GM12878 (cell line): ENCODE results near the gene PKP2. TPM values are rescaled to one million over a fixed set of nuclear protein-coding genes. Genes with fewer than 3 reads are reported as not detected.

Experiments
- ATAC-seq: fragments of 200-7000 bp; cut with Tn5 transposase; 3 replicates; pipeline ENCODE4 v1.9.1; 2020; ENCODE audit warnings: mild to moderate bottlenecking, moderate library complexity
- BruUV-seq: library from RNA; stranded (reverse); fragments of 400-500 nt; replicated peaks from 2 replicates; lab custom pipeline; 2021; lab: Mats Ljungman, UMichigan
- CTCF ChIA-PET: fragments of 300-600 bp; sonication (Branson Sonifier 250); formaldehyde crosslinking; extraction: SDS; loops from one replicate; lab custom pipeline; 2021; ENCODE audit warnings: inconsistent platforms; lab: Yijun Ruan, JAX
- POLR2A ChIA-PET: fragments of 350-600 bp; formaldehyde crosslinking; extraction: SDS; loops from one replicate; lab custom pipeline; 2021; ENCODE audit warnings: inconsistent platforms; lab: Charles Lee
- RAD21 ChIA-PET: fragments of 300-600 bp; sonication (Branson Sonifier 250); formaldehyde crosslinking; loops from one replicate; lab custom pipeline; 2023; ENCODE audit warnings: antibody characterized with exemption; ENCODE audit not compliant: unreplicated experiment; lab: Charles Lee
- SMC1A ChIA-PET: fragments of 300-600 bp; sonication (Branson Sonifier 250); formaldehyde crosslinking; loops from one replicate; lab custom pipeline; 2023; ENCODE audit not compliant: unreplicated experiment, uncharacterized antibody; lab: Charles Lee
- DNase-seq: peaks from one replicate; pipeline ENCODE4 v3.0.0-alpha.2; 2011; ENCODE audit warnings: low read depth, low spot score
- FAIRE-seq: peaks from 3 replicates; lab custom pipeline; 2011; peaks lifted over from hg19 to GRCh38; lab: Jason Lieb, UNC
- H2AFZ ChIP-seq: 2 replicates; pipeline ENCODE4 v1.6.0; 2011; ENCODE audit warnings: low read depth, low read length, control low read depth; ENCODE audit not compliant: control insufficient read depth
- H3K27ac ChIP-seq: 2 replicates; pipeline ENCODE4 v1.5.1; 2011; ENCODE audit warnings: control low read depth; ENCODE audit not compliant: control insufficient read depth, insufficient read depth
- H3K27me3 ChIP-seq, 2 experiments: replicated peaks in 1 of 2; 2 replicates each; pipeline versions ENCODE4 v1.6.0 to v1.6.1; 2011; ENCODE audit warnings: low read length in 1 of 2; ENCODE audit not compliant: control insufficient read depth in 2 of 2, insufficient read depth in 2 of 2
- H3K36me3 ChIP-seq, 2 experiments: 2 replicates each; pipeline ENCODE4 v1.5.1; 2011; ENCODE audit warnings: low read length in 1 of 2; ENCODE audit not compliant: control insufficient read depth in 2 of 2, insufficient read depth in 2 of 2
- H3K4me1 ChIP-seq: 2 replicates; pipeline ENCODE4 v1.6.1; 2011; ENCODE audit warnings: mild to moderate bottlenecking, low read length, moderate library complexity, mixed read lengths; ENCODE audit not compliant: control insufficient read depth, insufficient read depth
- H3K4me2 ChIP-seq: 2 replicates; pipeline ENCODE4 v1.6.0; 2011; ENCODE audit warnings: control low read depth; ENCODE audit not compliant: control insufficient read depth, insufficient read depth
- H3K4me3 ChIP-seq: fragments of 200-600 bp; sonication (generic); 2 replicates; pipeline ENCODE4 v1.5.1; 2016
- H3K79me2 ChIP-seq: 2 replicates; pipeline ENCODE4 v1.6.0; 2011; ENCODE audit warnings: low read length; ENCODE audit not compliant: control insufficient read depth, insufficient read depth
- H3K9ac ChIP-seq: 2 replicates; pipeline ENCODE4 v1.8.0; 2011; ENCODE audit warnings: low read length, control low read depth, mixed read lengths; ENCODE audit not compliant: control insufficient read depth, insufficient read depth
- H3K9me3 ChIP-seq: replicated peaks from 3 replicates; pipeline ENCODE4 v1.5.1; 2011; ENCODE audit warnings: mild to moderate bottlenecking, low read length; ENCODE audit not compliant: control insufficient read depth, insufficient read depth
- H4K20me1 ChIP-seq: 2 replicates; pipeline ENCODE4 v1.6.0; 2011; ENCODE audit not compliant: control insufficient read depth, insufficient read depth
- CEBPB ChIP-seq, 2 experiments: fragments of 150-350 bp in 1 of 2; IDR thresholded peaks; 2 replicates each; pipeline ENCODE4 v1.6.1; 2012 to 2014; ENCODE audit warnings: low read depth in 2 of 2, low read length in 2 of 2, borderline replicate concordance in 1 of 2, inconsistent platforms in 1 of 2
- CHD1 ChIP-seq: IDR thresholded peaks from 2 replicates; pipeline ENCODE4 v1.6.1; 2012; ENCODE audit warnings: low read depth, low read length, improper control_type of control experiment
- DPF2 ChIP-seq: fragments of 450-650 bp; IDR thresholded peaks from 2 replicates; pipeline ENCODE4 v1.6.1; 2017; ENCODE audit warnings: mild to moderate bottlenecking
- GATAD2B ChIP-seq: fragments of 450-650 bp; conservative IDR thresholded peaks from 2 replicates; pipeline ENCODE4 v1.6.1; 2017; ENCODE audit warnings: low read depth, mild to moderate bottlenecking, moderate library complexity
- RAD51 ChIP-seq: fragments of 450-650 bp; IDR thresholded peaks from 2 replicates; pipeline ENCODE4 v1.6.1; 2016; ENCODE audit warnings: moderate library complexity, mild to moderate bottlenecking, inconsistent platforms
- TAF1 ChIP-seq: IDR thresholded peaks from 2 replicates; pipeline ENCODE4 v1.6.1; 2011; ENCODE audit warnings: mild to moderate bottlenecking, low read depth, low read length, borderline replicate concordance
- TARDBP ChIP-seq: IDR thresholded peaks from 2 replicates; pipeline ENCODE4 v1.6.1; 2016; ENCODE audit warnings: borderline replicate concordance
- WGBS: methylation state at CpG from one replicate; pipeline ENCODE4 v1.1.6; 2016; ENCODE audit warnings: low lambda C conversion rate; ENCODE audit not compliant: insufficient replicate concordance, insufficient coverage; ENCODE audit errors: missing lambda C conversion rate; 5-methylcytosine and 5-hydroxymethylcytosine counted together
- in situ Hi-C: fragments of 300-500 bp; cut with MboI; formaldehyde crosslinking; loops from 9 replicates; pipeline ENCODE4 v1.14.3; 2018; ENCODE audit warnings: mixed read lengths
- intact Hi-C: fragments of 100-400 bp; cut with micrococcal nuclease; formaldehyde crosslinking; loops from one replicate; pipeline ENCODE4 v1.14.2; 2022; ENCODE audit not compliant: unreplicated experiment
- polyA plus RNA-seq, 11 experiments: library from polyadenylated mRNA; depleted of rRNA in 4 of 11; unstranded in 6 of 11; stranded (reverse) in 5 of 11; fragments of >200 nt; fragmentation: Nextera tagmentation in 4 of 11; fragmentation: Illumina TruSeq in 1 of 11; extraction: Ambion mirVana in 4 of 11; extraction: Trizol in 1 of 11; gene quantifications; 1 replicate in 1 of 11; 2 replicates in 10 of 11; pipeline versions ENCODE4 v1.2.1 to v1.2.3, GENCODE V29; 2011 to 2016; ENCODE audit warnings: inconsistent platforms in 2 of 11, missing spikeins in 2 of 11, low read depth in 1 of 11
- total RNA-seq, 4 experiments: library from RNA; depleted of rRNA in 3 of 4; stranded (reverse); fragments of >200 nt in 3 of 4; fragmentation: Illumina TruSeq in 1 of 4; extraction: Trizol in 1 of 4; gene quantifications; 2 replicates each; pipeline versions ENCODE4 v1.2.1 to v1.2.3, GENCODE V29; 2013 to 2021
- TF ChIP-seq, protein P1 (sequence below): fragments of 450-650 bp; IDR thresholded peaks from 2 replicates; pipeline ENCODE4 v1.6.1; 2017; ENCODE audit warnings: antibody characterized with exemption, mild to moderate bottlenecking, moderate library complexity
- TF ChIP-seq, protein P2 (sequence below): fragments of 450-650 bp; IDR thresholded peaks from 2 replicates; pipeline ENCODE4 v1.6.1; 2018; ENCODE audit warnings: borderline replicate concordance, mild to moderate bottlenecking; ENCODE audit not compliant: partially characterized antibody
- TF ChIP-seq, protein P3 (sequence below): fragments of 450-650 bp; formaldehyde crosslinking; IDR thresholded peaks from 2 replicates; pipeline ENCODE4 v1.4.0; 2022; ENCODE audit warnings: mild to moderate bottlenecking, moderate library complexity
- TF ChIP-seq, protein P4 (sequence below): fragments of 450-650 bp; IDR thresholded peaks from 2 replicates; pipeline ENCODE4 v1.6.1; 2016; ENCODE audit warnings: mild to moderate bottlenecking, moderate library complexity, borderline replicate concordance

PKP2 gene
- total and polyA plus RNA-seq, 10 of the 15 experiments (the other 5 are each of a cell fraction or from before 2014, with no cell fraction given), result 0.02 to 4.1 (median 0.07) TPM; not detected in 4

DNA sequence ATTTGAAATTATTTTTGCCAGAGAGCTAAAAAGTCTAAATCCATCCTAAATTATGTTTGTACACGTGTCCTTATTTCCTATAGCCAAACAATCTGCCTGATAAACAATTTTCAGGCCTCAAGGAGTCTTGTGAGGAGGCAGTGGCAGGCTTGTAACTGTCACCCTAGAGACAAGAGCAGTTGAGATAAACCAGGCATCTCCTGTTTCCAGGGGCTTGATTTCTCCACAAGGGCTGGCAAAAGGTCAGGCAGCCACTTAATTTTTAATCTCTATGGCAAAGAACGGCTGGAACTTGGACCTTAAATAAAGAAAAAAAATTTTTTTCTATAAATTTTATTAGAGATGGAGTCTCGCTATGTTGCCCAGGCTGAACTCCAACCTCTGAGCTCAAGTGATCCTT is 15.5 kb downstream of the PKP2 start:
- Histone ChIP-seq H3K36me3 (no peaks in the 10 kb centered on the region), H3K4me2 (no peak overlapping the region), H3K27ac (no peak overlapping the region), H4K20me1 (no peaks in the 10 kb centered on the region), H3K4me3 (no peak overlapping the region), H3K9me3 (no peaks in the 10 kb centered on the region), H3K27me3 (no peaks in the 10 kb centered on the region), H3K9ac (no peak overlapping the region), H3K79me2 (no peaks in the 10 kb centered on the region), H2AFZ (no peak overlapping the region), H3K4me1 (no peaks in the 10 kb centered on the region)
- ChIA-PET CTCF (no interaction called here), SMC1A (no interaction called here), POLR2A (no interaction called here), RAD21 (no interaction called here)
- WGBS, result 29% methylated on average over 3 of the region's 3 CpGs
- ATAC-seq (no peak), FAIRE-seq (no peak), DNase-seq (no peak)
- in situ Hi-C loops, result no loop called here
- intact Hi-C loops, result no loop called here
- no TSS peak for BruUV-seq
- TF ChIP-seq TAF1 (no peak), GATAD2B (no peak), CEBPB (IDR thresholded peaks at IDR 0.05; ENCODE audit: borderline replicate concordance in 1 of 2, low read depth in 2 of 2, low read length in 2 of 2) (no peak), DPF2 (no peak), RAD51 (no peak), CHD1 (no peak), TARDBP (no peak)
- TF ChIP-seq, protein P1, sequence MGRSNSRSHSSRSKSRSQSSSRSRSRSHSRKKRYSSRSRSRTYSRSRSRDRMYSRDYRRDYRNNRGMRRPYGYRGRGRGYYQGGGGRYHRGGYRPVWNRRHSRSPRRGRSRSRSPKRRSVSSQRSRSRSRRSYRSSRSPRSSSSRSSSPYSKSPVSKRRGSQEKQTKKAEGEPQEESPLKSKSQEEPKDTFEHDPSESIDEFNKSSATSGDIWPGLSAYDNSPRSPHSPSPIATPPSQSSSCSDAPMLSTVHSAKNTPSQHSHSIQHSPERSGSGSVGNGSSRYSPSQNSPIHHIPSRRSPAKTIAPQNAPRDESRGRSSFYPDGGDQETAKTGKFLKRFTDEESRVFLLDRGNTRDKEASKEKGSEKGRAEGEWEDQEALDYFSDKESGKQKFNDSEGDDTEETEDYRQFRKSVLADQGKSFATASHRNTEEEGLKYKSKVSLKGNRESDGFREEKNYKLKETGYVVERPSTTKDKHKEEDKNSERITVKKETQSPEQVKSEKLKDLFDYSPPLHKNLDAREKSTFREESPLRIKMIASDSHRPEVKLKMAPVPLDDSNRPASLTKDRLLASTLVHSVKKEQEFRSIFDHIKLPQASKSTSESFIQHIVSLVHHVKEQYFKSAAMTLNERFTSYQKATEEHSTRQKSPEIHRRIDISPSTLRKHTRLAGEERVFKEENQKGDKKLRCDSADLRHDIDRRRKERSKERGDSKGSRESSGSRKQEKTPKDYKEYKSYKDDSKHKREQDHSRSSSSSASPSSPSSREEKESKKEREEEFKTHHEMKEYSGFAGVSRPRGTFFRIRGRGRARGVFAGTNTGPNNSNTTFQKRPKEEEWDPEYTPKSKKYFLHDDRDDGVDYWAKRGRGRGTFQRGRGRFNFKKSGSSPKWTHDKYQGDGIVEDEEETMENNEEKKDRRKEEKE, result no peak
- TF ChIP-seq, protein P2, sequence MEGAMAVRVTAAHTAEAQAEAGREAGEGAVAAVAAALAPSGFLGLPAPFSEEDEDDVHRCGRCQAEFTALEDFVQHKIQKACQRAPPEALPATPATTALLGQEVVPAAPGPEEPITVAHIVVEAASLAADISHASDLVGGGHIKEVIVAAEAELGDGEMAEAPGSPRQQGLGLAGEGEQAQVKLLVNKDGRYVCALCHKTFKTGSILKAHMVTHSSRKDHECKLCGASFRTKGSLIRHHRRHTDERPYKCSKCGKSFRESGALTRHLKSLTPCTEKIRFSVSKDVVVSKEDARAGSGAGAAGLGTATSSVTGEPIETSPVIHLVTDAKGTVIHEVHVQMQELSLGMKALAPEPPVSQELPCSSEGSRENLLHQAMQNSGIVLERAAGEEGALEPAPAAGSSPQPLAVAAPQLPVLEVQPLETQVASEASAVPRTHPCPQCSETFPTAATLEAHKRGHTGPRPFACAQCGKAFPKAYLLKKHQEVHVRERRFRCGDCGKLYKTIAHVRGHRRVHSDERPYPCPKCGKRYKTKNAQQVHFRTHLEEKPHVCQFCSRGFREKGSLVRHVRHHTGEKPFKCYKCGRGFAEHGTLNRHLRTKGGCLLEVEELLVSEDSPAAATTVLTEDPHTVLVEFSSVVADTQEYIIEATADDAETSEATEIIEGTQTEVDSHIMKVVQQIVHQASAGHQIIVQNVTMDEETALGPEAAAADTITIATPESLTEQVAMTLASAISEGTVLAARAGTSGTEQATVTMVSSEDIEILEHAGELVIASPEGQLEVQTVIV, result no peak
- TF ChIP-seq, protein P3, sequence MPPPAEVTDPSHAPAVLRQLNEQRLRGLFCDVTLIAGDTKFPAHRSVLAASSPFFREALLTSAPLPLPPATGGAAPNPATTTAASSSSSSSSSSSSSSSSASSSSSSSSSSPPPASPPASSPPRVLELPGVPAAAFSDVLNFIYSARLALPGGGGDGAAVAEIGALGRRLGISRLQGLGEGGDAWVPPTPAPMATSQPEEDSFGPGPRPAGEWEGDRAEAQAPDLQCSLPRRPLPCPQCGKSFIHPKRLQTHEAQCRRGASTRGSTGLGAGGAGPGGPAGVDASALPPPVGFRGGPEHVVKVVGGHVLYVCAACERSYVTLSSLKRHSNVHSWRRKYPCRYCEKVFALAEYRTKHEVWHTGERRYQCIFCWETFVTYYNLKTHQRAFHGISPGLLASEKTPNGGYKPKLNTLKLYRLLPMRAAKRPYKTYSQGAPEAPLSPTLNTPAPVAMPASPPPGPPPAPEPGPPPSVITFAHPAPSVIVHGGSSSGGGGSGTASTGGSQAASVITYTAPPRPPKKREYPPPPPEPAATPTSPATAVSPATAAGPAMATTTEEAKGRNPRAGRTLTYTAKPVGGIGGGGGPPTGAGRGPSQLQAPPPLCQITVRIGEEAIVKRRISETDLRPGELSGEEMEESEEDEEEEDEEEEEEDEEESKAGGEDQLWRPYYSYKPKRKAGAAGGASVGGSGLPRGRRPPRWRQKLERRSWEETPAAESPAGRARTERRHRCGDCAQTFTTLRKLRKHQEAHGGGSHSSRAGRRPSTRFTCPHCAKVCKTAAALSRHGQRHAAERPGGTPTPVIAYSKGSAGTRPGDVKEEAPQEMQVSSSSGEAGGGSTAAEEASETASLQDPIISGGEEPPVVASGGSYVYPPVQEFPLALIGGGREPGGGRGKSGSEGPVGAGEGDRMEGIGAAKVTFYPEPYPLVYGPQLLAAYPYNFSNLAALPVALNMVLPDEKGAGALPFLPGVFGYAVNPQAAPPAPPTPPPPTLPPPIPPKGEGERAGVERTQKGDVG (CRISPR knock-in tag), result no peak
- TF ChIP-seq, protein P4, sequence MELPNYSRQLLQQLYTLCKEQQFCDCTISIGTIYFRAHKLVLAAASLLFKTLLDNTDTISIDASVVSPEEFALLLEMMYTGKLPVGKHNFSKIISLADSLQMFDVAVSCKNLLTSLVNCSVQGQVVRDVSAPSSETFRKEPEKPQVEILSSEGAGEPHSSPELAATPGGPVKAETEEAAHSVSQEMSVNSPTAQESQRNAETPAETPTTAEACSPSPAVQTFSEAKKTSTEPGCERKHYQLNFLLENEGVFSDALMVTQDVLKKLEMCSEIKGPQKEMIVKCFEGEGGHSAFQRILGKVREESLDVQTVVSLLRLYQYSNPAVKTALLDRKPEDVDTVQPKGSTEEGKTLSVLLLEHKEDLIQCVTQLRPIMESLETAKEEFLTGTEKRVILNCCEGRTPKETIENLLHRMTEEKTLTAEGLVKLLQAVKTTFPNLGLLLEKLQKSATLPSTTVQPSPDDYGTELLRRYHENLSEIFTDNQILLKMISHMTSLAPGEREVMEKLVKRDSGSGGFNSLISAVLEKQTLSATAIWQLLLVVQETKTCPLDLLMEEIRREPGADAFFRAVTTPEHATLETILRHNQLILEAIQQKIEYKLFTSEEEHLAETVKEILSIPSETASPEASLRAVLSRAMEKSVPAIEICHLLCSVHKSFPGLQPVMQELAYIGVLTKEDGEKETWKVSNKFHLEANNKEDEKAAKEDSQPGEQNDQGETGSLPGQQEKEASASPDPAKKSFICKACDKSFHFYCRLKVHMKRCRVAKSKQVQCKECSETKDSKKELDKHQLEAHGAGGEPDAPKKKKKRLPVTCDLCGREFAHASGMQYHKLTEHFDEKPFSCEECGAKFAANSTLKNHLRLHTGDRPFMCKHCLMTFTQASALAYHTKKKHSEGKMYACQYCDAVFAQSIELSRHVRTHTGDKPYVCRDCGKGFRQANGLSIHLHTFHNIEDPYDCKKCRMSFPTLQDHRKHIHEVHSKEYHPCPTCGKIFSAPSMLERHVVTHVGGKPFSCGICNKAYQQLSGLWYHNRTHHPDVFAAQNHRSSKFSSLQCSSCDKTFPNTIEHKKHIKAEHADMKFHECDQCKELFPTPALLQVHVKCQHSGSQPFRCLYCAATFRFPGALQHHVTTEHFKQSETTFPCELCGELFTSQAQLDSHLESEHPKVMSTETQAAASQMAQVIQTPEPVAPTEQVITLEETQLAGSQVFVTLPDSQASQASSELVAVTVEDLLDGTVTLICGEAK, result no peak
